ENCODE data around the gene KCNMA1.

The KCNMA1 gene

GRCh38 chr10:77334501-77334900 lies 303.1 kb downstream of the KCNMA1 start:
- H3K4me3 ChIP-seq (ENCODE audit: low read depth, low read length) = no peak overlapping the region
- TF ChIP-seq CTCF (IDR thresholded peaks at IDR 0.05; ENCODE audit: low read depth, low read length) = no peak

- TF ChIP-seq CTCF (IDR thresholded peaks at IDR 0.05; ENCODE audit: low read depth, low read length) = no peak
- no peak overlapping the region for H3K4me3 ChIP-seq (ENCODE audit: low read depth, low read length)
Observed at GRCh38 chr10:77333610-77334340, 303.8 kb downstream of the KCNMA1 start.

- TF ChIP-seq CTCF (IDR thresholded peaks at IDR 0.05; ENCODE audit: low read depth, low read length) = no peak
- no peak overlapping the region for H3K4me3 ChIP-seq (ENCODE audit: low read depth, low read length)
Observed at GRCh38 chr10:77332256-77332655, 305.4 kb downstream of the KCNMA1 start.

GRCh38 chr10:77328272-77328816 lies 309.3 kb downstream of the KCNMA1 start:
- H3K4me3 ChIP-seq (ENCODE audit: low read depth, low read length) = no peak overlapping the region
- TF ChIP-seq CTCF (IDR thresholded peaks at IDR 0.05; ENCODE audit: low read depth, low read length) = no peak

GRCh38 chr10:77325233-77325537 lies 312.4 kb downstream of the KCNMA1 start:
- no peak for TF ChIP-seq CTCF (IDR thresholded peaks at IDR 0.05; ENCODE audit: low read depth, low read length)
- no peak overlapping the region for H3K4me3 ChIP-seq (ENCODE audit: low read depth, low read length)

- no peak for TF ChIP-seq CTCF (IDR thresholded peaks at IDR 0.05; ENCODE audit: low read depth, low read length)
- H3K4me3 ChIP-seq (ENCODE audit: low read depth, low read length) = no peak overlapping the region
Observed at GRCh38 chr10:77321838-77322237, 315.8 kb downstream of the KCNMA1 start.

GRCh38 chr10:77320971-77321471 lies 316.6 kb downstream of the KCNMA1 start:
- no peak for TF ChIP-seq CTCF (IDR thresholded peaks at IDR 0.05; ENCODE audit: low read depth, low read length)
- no peak overlapping the region for H3K4me3 ChIP-seq (ENCODE audit: low read depth, low read length)
